Measurements from ENCODE around the gene ZNFX1.

The ZNFX1 gene

DNA sequence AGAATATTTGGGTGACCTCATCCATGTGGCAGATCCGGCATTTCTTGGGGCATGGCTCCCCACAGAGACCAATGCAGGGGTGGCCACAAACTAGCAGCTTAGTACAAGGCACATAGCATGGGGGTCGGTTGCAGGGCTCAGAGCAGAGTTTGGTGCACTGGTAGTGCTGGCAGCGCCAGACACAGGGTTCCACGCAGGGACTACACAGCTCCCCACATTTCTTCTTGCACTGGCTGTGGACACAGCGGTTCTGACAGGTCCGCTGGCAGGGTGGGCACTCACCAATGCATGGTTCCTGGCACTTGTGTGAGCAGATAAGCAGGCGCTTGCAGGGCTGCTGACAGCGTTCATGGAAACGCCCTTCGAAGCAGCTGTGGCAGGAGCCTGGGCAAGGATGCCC lies 29.6 kb downstream of the ZNFX1 start:
- Histone ChIP-seq H3K4me1 (ENCODE audit: control insufficient read depth, insufficient read depth, low read length) (no peaks in the 10 kb centered on the region; the same call in 1 of the 2 replicates), H3K27ac (ENCODE audit: extremely low read depth, low read depth, low read length) (no peak overlapping the region), H3K4me3 (ENCODE audit: low read depth, low read length) (no peak overlapping the region), H3K36me3 (ENCODE audit: control insufficient read depth in 2 of 2, insufficient read depth in 1 of 2, low read length in 2 of 2) (peaks cover 20 to 87% of the 10 kb centered on the region in 2 experiments; a peak in 2 of 3 replicates), H3K9me3 (ENCODE audit: control insufficient read depth, insufficient read depth, low read depth, low read length) (no peaks in the 10 kb centered on the region)
- ChIA-PET CTCF (interaction anchor here (1.1 to 5.9 kb wide), 3 partner anchors 12 to 71 kb away, joined by 3 to 63 read pairs (median 3); no protein-coding TSS in a partner anchor), POLR2A (no interaction called here)
- TF ChIP-seq ZNF155 (tag by site-specific recombination; IDR thresholded peaks at IDR 0.05) (no peak), ZNF211 (tag by site-specific recombination; IDR thresholded peaks at IDR 0.05; ENCODE audit: low read depth) (no peak), ZNF239 (tag by site-specific recombination; IDR thresholded peaks at IDR 0.05) (no peak), ZNF202 (tag by site-specific recombination; IDR thresholded peaks at IDR 0.05; ENCODE audit: borderline replicate concordance) (no peak), ZNF416 (tag by site-specific recombination; IDR thresholded peaks at IDR 0.05) (no peak), ZNF112 (tag by site-specific recombination; IDR thresholded peaks at IDR 0.05) (no peak), ZNF530 (tag by site-specific recombination; IDR thresholded peaks at IDR 0.05; ENCODE audit: low read depth) (no peak), ZBTB48 (tag by site-specific recombination; IDR thresholded peaks at IDR 0.05) (no peak), ZNF174 (tag by site-specific recombination; IDR thresholded peaks at IDR 0.05) (no peak), ZNF510 (tag by site-specific recombination; IDR thresholded peaks at IDR 0.05; ENCODE audit: insufficient replicate concordance) (no peak), ZNF214 (tag by site-specific recombination; IDR thresholded peaks at IDR 0.05; ENCODE audit: borderline replicate concordance) (no peak), ZNF146 (tag by site-specific recombination; IDR thresholded peaks at IDR 0.05) (no peak)
- TF ChIP-seq, protein P1, sequence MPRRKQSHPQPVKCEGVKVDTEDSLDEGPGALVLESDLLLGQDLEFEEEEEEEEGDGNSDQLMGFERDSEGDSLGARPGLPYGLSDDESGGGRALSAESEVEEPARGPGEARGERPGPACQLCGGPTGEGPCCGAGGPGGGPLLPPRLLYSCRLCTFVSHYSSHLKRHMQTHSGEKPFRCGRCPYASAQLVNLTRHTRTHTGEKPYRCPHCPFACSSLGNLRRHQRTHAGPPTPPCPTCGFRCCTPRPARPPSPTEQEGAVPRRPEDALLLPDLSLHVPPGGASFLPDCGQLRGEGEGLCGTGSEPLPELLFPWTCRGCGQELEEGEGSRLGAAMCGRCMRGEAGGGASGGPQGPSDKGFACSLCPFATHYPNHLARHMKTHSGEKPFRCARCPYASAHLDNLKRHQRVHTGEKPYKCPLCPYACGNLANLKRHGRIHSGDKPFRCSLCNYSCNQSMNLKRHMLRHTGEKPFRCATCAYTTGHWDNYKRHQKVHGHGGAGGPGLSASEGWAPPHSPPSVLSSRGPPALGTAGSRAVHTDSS (tag by site-specific recombination; IDR thresholded peaks at IDR 0.05) = no peak
- TF ChIP-seq, protein P2, sequence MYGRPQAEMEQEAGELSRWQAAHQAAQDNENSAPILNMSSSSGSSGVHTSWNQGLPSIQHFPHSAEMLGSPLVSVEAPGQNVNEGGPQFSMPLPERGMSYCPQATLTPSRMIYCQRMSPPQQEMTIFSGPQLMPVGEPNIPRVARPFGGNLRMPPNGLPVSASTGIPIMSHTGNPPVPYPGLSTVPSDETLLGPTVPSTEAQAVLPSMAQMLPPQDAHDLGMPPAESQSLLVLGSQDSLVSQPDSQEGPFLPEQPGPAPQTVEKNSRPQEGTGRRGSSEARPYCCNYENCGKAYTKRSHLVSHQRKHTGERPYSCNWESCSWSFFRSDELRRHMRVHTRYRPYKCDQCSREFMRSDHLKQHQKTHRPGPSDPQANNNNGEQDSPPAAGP (tag by site-specific recombination; IDR thresholded peaks at IDR 0.05) = no peak
- TF ChIP-seq, protein P3, sequence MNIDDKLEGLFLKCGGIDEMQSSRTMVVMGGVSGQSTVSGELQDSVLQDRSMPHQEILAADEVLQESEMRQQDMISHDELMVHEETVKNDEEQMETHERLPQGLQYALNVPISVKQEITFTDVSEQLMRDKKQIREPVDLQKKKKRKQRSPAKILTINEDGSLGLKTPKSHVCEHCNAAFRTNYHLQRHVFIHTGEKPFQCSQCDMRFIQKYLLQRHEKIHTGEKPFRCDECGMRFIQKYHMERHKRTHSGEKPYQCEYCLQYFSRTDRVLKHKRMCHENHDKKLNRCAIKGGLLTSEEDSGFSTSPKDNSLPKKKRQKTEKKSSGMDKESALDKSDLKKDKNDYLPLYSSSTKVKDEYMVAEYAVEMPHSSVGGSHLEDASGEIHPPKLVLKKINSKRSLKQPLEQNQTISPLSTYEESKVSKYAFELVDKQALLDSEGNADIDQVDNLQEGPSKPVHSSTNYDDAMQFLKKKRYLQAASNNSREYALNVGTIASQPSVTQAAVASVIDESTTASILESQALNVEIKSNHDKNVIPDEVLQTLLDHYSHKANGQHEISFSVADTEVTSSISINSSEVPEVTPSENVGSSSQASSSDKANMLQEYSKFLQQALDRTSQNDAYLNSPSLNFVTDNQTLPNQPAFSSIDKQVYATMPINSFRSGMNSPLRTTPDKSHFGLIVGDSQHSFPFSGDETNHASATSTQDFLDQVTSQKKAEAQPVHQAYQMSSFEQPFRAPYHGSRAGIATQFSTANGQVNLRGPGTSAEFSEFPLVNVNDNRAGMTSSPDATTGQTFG (tag by site-specific recombination; IDR thresholded peaks at IDR 0.05; ENCODE audit: borderline replicate concordance) = no peak
- TF ChIP-seq, protein P4, sequence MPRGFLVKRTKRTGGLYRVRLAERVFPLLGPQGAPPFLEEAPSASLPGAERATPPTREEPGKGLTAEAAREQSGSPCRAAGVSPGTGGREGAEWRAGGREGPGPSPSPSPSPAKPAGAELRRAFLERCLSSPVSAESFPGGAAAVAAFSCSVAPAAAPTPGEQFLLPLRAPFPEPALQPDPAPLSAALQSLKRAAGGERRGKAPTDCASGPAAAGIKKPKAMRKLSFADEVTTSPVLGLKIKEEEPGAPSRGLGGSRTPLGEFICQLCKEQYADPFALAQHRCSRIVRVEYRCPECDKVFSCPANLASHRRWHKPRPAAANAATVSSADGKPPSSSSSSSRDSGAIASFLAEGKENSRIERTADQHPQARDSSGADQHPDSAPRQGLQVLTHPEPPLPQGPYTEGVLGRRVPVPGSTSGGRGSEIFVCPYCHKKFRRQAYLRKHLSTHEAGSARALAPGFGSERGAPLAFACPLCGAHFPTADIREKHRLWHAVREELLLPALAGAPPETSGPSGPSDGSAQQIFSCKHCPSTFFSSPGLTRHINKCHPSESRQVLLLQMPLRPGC (tag by site-specific recombination; IDR thresholded peaks at IDR 0.05) = no peak
- TF ChIP-seq, protein P5, sequence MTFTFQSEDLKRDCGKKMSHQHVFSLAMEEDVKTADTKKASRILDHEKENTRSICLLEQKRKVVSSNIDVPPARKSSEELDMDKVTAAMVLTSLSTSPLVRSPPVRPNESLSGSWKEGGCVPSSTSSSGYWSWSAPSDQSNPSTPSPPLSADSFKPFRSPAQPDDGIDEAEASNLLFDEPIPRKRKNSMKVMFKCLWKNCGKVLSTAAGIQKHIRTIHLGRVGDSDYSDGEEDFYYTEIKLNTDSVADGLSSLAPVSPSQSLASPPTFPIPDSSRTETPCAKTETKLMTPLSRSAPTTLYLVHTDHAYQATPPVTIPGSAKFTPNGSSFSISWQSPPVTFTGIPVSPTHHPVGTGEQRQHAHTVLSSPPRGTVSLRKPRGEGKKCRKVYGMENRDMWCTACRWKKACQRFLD (tag by site-specific recombination; IDR thresholded peaks at IDR 0.05) = no peak

DNA sequence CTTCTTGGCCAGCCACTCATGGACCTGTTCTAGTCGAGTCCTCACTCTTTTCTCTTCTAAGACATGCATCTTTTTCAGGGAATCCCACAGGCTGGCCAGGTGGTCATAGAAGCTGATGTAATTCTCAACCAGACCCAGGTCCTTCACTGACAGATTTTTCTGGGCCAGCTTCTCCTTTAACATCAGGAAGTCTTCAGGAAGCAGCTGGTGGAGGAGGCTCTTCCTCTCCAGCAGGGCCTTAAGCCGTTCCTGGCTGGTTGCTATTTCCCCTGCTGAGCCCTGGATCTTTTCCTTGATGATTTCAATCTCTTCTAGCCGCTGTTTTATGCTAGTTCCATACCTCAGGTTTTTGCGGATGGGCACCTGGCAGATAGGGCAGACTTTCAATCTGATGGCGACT lies 30.1 kb downstream of the ZNFX1 start:
- H3K27ac ChIP-seq (ENCODE audit: extremely low read depth, low read depth, low read length) = no peak overlapping the region
- ChIA-PET CTCF (interaction anchor here (0.6 to 5.9 kb wide), 7 partner anchors 13 to 86 kb away, joined by 3 to 63 read pairs (median 3); no protein-coding TSS in a partner anchor), POLR2A (interaction anchor here (1.0 kb wide), 1 partner anchor 24 kb away, joined by 3 read pairs; no protein-coding TSS in a partner anchor)
- H3K36me3 ChIP-seq (ENCODE audit: control insufficient read depth in 2 of 2, insufficient read depth in 1 of 2, low read length in 2 of 2) = peaks cover 21 to 87% of the 10 kb centered on the region in 2 experiments; a peak in 2 of 3 replicates
- no peaks in the 10 kb centered on the region; the same call in 1 of the 2 replicates for H3K4me1 ChIP-seq (ENCODE audit: control insufficient read depth, insufficient read depth, low read length)
- H3K4me3 ChIP-seq (ENCODE audit: low read depth, low read length) = no peak overlapping the region
- no peaks in the 10 kb centered on the region for H3K9me3 ChIP-seq (ENCODE audit: control insufficient read depth, insufficient read depth, low read depth, low read length)
- TF ChIP-seq ZBTB17 (tag by site-specific recombination; IDR thresholded peaks at IDR 0.05) (no peak), ZNF223 (tag by site-specific recombination; IDR thresholded peaks at IDR 0.05) (no peak), KLF1 (tag by site-specific recombination; IDR thresholded peaks at IDR 0.05) (no peak), ZNF394 (tag by site-specific recombination; IDR thresholded peaks at IDR 0.05; ENCODE audit: borderline replicate concordance) (peak; percentile 36; the same call in 1 of the 2 replicates), HOXA7 (CRISPR knock-in tag; IDR thresholded peaks at IDR 0.05; ENCODE audit: borderline replicate concordance) (no peak), ZNF785 (tag by site-specific recombination; IDR thresholded peaks at IDR 0.05) (no peak), ZNF660 (tag by site-specific recombination; IDR thresholded peaks at IDR 0.05) (no peak)
- TF ChIP-seq, protein P6, sequence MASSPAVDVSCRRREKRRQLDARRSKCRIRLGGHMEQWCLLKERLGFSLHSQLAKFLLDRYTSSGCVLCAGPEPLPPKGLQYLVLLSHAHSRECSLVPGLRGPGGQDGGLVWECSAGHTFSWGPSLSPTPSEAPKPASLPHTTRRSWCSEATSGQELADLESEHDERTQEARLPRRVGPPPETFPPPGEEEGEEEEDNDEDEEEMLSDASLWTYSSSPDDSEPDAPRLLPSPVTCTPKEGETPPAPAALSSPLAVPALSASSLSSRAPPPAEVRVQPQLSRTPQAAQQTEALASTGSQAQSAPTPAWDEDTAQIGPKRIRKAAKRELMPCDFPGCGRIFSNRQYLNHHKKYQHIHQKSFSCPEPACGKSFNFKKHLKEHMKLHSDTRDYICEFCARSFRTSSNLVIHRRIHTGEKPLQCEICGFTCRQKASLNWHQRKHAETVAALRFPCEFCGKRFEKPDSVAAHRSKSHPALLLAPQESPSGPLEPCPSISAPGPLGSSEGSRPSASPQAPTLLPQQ (tag by site-specific recombination; IDR thresholded peaks at IDR 0.05) = no peak

All from HEK293 (cell line).